Activated T-cell treated with anti-CD3 and anti-CD28 coated beads, Interleukin-2, amount 50 U/mL, for 24 hours (primary cell): ENCODE measurements around the gene RAPGEF4.
A peak's percentile ranks its signal among the peaks of the same experiment; 100 is the strongest.
"Not testable (repeated sequence)": the region's sequence is repeated elsewhere in the genome, so short reads cannot be mapped to it uniquely, and the experiment has no call there.

Source experiments
- DNase-seq: peaks from one replicate; pipeline ENCODE4 v3.0.0-alpha.2; 2020
- H3K27ac Mint-ChIP-seq: 2 replicates; pipeline ENCODE4 v1.8.0; 2020; ENCODE audit warnings: mild to moderate bottlenecking, mixed read lengths
- H3K27me3 Mint-ChIP-seq: 2 replicates; pipeline ENCODE4 v1.8.0; 2020; ENCODE audit warnings: mixed read lengths
- H3K36me3 Mint-ChIP-seq: 2 replicates; pipeline ENCODE4 v1.8.0; 2020; ENCODE audit warnings: low read depth, mixed read lengths
- H3K4me1 Mint-ChIP-seq: 2 replicates; pipeline ENCODE4 v1.8.0; 2020; ENCODE audit warnings: low read depth, mixed read lengths
- H3K4me3 Mint-ChIP-seq: 2 replicates; pipeline ENCODE4 v1.8.0; 2020; ENCODE audit warnings: mild to moderate bottlenecking, moderate library complexity, mixed read lengths
- H3K9me3 Mint-ChIP-seq: 2 replicates; pipeline ENCODE4 v1.8.0; 2020; ENCODE audit warnings: mixed read lengths

Gene RAPGEF4

DNA sequence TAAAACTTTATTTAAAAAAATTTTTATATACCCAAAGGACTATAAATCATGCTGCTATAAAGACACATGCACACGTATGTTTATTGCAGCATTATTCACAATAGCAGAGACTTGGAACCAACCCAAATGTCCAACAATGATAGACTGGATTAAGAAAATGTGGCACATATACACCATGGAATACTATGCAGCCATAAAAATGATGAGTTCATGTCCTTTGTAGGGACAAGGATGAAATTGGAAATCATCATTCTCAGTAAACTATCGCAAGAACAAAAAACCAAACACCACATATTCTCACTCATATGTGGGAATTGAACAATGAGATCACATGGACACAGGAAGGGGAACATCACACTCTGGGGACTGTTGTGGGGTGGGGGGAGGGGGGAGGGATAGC is 358.0 kb downstream of the RAPGEF4 start:
- not testable (repeated sequence) for DNase-seq, H3K4me3 Mint-ChIP-seq, H3K36me3 Mint-ChIP-seq, H3K4me1 Mint-ChIP-seq, H3K9me3 Mint-ChIP-seq, H3K27ac Mint-ChIP-seq
- peaks cover 17% of the 10 kb centered on the region for H3K27me3 Mint-ChIP-seq

GRCh38 chr2:173094731-173095130 is 359.1 kb downstream of the RAPGEF4 start:
- no peaks in the 10 kb centered on the region for H3K36me3 Mint-ChIP-seq
- H3K27me3 Mint-ChIP-seq, result peaks cover 15% of the 10 kb centered on the region
- no peaks in the 10 kb centered on the region for H3K9me3 Mint-ChIP-seq
- H3K4me1 Mint-ChIP-seq, result peaks cover 3% of the 10 kb centered on the region
- H3K27ac Mint-ChIP-seq, result no peak overlapping the region
- DNase-seq, result no peak
- no peak overlapping the region for H3K4me3 Mint-ChIP-seq

DNA sequence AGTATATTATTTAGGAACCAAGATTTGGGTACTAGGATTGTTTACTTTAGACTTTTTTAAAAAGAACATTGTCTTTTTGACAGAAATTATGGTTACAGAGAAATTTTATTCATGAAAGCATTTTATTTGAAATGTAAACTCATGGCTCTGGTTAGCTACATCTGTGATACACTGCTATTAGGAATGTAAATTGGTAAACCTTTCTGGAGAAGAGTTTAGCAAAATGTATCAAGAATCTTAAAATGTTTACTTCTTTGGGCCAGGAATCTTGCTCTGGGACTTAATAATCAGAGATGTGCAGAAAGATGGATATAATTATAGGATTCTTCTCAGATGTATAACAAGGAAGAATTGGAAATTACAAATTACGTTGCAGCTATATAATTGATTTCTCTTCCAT is 359.7 kb downstream of the RAPGEF4 start:
- no peak overlapping the region for H3K4me3 Mint-ChIP-seq
- no peak for DNase-seq

GRCh38 chr2:173099271-173099670 is 363.6 kb downstream of the RAPGEF4 start:
- Mint-ChIP-seq H3K36me3 (no peaks in the 10 kb centered on the region), H3K4me3 (no peak overlapping the region), H3K9me3 (no peaks in the 10 kb centered on the region), H3K4me1 (peaks cover 15% of the 10 kb centered on the region), H3K27me3 (peaks cover 6% of the 10 kb centered on the region), H3K27ac (no peak overlapping the region)
- DNase-seq, result no peak

More for the DNA sequence above, 359.7 kb downstream of the RAPGEF4 start:
- Mint-ChIP-seq H3K4me1 (peaks cover 3% of the 10 kb centered on the region), H3K27me3 (peaks cover 13% of the 10 kb centered on the region), H3K9me3 (no peaks in the 10 kb centered on the region), H3K36me3 (no peaks in the 10 kb centered on the region), H3K27ac (no peak overlapping the region)

DNA sequence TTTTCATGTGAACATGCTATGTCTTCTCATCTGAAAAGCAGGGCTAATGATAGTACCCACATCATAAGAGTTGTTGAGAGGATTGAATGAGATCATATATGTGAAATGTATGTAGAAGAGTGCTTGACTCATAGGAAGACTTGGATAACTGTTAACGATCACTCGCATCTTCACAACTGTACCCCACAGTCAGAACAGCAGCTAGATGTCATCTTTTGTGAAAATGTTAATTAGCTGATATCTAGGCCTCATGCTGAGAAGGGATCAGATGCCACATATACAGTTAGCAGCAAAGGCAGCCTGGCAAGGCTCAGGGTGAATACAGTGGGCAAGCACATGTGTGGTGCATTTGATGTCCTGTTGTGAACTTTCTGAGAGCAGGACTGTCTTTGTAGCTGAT is 364.2 kb downstream of the RAPGEF4 start:
- H3K27me3 Mint-ChIP-seq, result peaks cover 6% of the 10 kb centered on the region
- peaks cover 15% of the 10 kb centered on the region for H3K4me1 Mint-ChIP-seq
- DNase-seq, result no peak
- no peak overlapping the region for H3K4me3 Mint-ChIP-seq
- no peak overlapping the region for H3K27ac Mint-ChIP-seq
- H3K9me3 Mint-ChIP-seq, result no peaks in the 10 kb centered on the region
- H3K36me3 Mint-ChIP-seq, result no peaks in the 10 kb centered on the region

GRCh38 chr2:173101687-173102086 is 366.0 kb downstream of the RAPGEF4 start:
- H3K27ac Mint-ChIP-seq, result peak overlapping the region; percentile 34
- DNase-seq, result no peak
- no peaks in the 10 kb centered on the region for H3K36me3 Mint-ChIP-seq
- no peak overlapping the region for H3K4me3 Mint-ChIP-seq
- no peaks in the 10 kb centered on the region for H3K27me3 Mint-ChIP-seq
- H3K4me1 Mint-ChIP-seq, result peaks cover 15% of the 10 kb centered on the region
- no peaks in the 10 kb centered on the region for H3K9me3 Mint-ChIP-seq
